ENCODE measurements around the gene PLCL1. TPM values are rescaled to one million over a fixed set of nuclear protein-coding genes. Genes with fewer than 3 reads are reported as not detected.

PLCL1 gene
- polyA plus RNA-seq, 3 donors, result 0.69 to 1.4 (median 0.79) TPM

DNA sequence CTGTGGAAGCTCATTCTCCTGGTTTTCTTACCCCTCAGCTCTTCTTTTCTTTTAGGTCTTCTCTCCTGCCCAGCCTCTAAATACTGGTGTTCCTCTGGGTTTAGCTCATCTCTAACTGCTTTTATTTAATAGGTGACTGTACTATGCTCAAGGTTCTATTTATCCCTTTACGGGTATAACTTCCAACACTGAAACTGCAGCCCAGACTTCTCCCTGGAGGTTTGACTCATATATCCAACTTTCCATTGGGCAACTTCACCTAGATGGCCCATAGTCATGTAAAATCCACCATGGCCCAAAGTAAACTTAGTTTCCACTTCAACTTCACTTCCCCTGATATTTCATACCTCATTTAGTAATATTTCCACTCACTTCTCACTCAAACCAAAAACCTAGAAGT, 273.1 kb downstream of the PLCL1 start:
- no peak overlapping the region for H3K4me3 Mint-ChIP-seq
- H3K27me3 Mint-ChIP-seq (ENCODE audit: low read depth in 3 of 3), result peaks cover 0 to 2% (median 0%) of the 10 kb centered on the region in 3 donors
- H3K9me3 ChIP-seq (replicated peaks in 1 of 2; ENCODE audit: control insufficient read depth in 1 of 2, insufficient read depth in 1 of 2, low read length in 2 of 2), result no peaks in the 10 kb centered on the region
- no peak overlapping the region for H3K4me2 ChIP-seq (replicated peaks; ENCODE audit: extremely low read depth, low read length, poor library complexity, severe bottlenecking)
- TF ChIP-seq CTCF (IDR thresholded peaks at IDR 0.05), result no peak
- no peaks in the 10 kb centered on the region for H3K4me1 Mint-ChIP-seq
- no CpG with 5 or more reads among the region's 1 CpG for WGBS (ENCODE audit: insufficient coverage)
- H3K9ac ChIP-seq (ENCODE audit: insufficient read depth, low read length, poor library complexity, severe bottlenecking), result no peak overlapping the region
- no peaks in the 10 kb centered on the region for H3K36me3 ChIP-seq (replicated peaks in 1 of 2; ENCODE audit: control insufficient read depth in 1 of 2, insufficient read depth in 2 of 2, low read length in 2 of 2)
- H3K27ac ChIP-seq (ENCODE audit: low read depth in 1 of 2, low read length in 2 of 2), result no peak overlapping the region
- H3K27me3 ChIP-seq (ENCODE audit: control insufficient read depth in 2 of 2, insufficient read depth in 2 of 2, low read length in 2 of 2), result no peaks in the 10 kb centered on the region
- no peaks in the 10 kb centered on the region for H3K79me2 ChIP-seq (ENCODE audit: insufficient read depth, low read length)
- no peak overlapping the region for H3K4me3 ChIP-seq (replicated peaks in 1 of 3; ENCODE audit: low read depth in 2 of 3, low read length in 3 of 3)
- H3K4me1 ChIP-seq (ENCODE audit: control insufficient read depth in 1 of 2, insufficient read depth in 2 of 2, low read length in 2 of 2), result no peaks in the 10 kb centered on the region
- DNase-seq, result no peak
- no peak overlapping the region for H3K27ac Mint-ChIP-seq
- H4K20me1 ChIP-seq (ENCODE audit: insufficient read depth, low read length), result no peaks in the 10 kb centered on the region
- peaks cover 0 to 3% (median 0%) of the 10 kb centered on the region in 7 donors for H3K9me3 Mint-ChIP-seq
- no peaks in the 10 kb centered on the region for H3K36me3 Mint-ChIP-seq
- intact Hi-C loops (cut with micrococcal nuclease), result no loop called here
- H2AFZ ChIP-seq (ENCODE audit: insufficient read depth, low read depth, low read length, poor library complexity, severe bottlenecking), result no peak overlapping the region

DNA sequence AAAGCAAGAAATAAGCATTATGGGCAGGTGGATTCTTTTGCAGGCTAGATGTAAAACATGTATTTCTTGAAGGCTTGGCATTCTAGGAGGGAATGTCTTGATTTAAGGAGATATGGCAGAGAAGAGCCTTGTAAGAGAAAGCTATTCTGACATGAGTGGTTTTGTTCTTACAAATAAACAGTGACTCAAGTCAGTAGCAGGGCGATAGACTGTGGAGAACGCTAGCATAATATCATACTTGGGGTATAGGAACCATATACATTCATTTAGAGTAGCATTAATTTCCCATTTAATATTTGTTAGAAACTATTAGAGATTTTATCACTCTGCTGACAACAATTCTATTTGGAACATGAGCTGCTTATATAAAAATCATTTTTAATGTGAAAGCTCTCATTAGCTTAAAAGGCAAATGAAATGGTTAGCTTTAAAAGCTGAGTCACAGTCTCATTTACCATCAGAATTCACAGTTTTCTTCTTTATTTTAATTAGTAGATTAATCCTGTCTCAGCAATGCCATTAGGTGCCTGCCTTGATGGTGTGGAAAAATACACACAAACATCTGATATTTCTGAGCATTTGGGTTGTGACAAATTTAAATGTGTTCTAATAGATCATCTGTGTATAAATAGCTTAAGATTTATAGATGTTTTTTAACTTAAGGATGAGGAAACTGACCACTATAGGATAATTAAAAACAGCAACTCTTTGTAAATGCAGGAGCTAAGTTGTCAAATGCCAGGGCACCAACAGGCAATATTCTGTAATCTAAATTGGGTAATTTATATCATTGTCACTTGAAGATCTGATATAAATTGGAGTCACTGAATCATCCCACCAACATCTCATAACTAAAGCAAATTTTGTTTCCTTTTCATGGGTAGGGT, 276.7 kb downstream of the PLCL1 start:
- H3K27ac ChIP-seq (ENCODE audit: low read depth in 1 of 2, low read length in 2 of 2), result no peak overlapping the region
- DNase-seq, result no peak
- whole genome bisulfite sequencing (ENCODE audit: insufficient coverage), result no CpG with 5 or more reads among the region's 2 CpGs
- no peaks in the 10 kb centered on the region for H3K79me2 ChIP-seq (ENCODE audit: insufficient read depth, low read length)
- no peaks in the 10 kb centered on the region for H3K27me3 ChIP-seq (ENCODE audit: control insufficient read depth in 2 of 2, insufficient read depth in 2 of 2, low read length in 2 of 2)
- H3K9ac ChIP-seq (ENCODE audit: insufficient read depth, low read length, poor library complexity, severe bottlenecking), result no peak overlapping the region
- H4K20me1 ChIP-seq (ENCODE audit: insufficient read depth, low read length), result no peaks in the 10 kb centered on the region
- no peak overlapping the region for H3K4me3 ChIP-seq (replicated peaks in 1 of 3; ENCODE audit: low read depth in 2 of 3, low read length in 3 of 3)
- Mint-ChIP-seq H3K4me1 (no peaks in the 10 kb centered on the region), H3K9me3 (peaks cover 0 to 8% (median 6%) of the 10 kb centered on the region in 7 donors), H3K4me3 (no peak overlapping the region), H3K36me3 (peaks cover 0 to 2% of the 10 kb centered on the region in 2 donors), H3K27ac (no peak overlapping the region), H3K27me3 (ENCODE audit: low read depth in 3 of 3) (no peaks in the 10 kb centered on the region)
- no peaks in the 10 kb centered on the region for H3K4me1 ChIP-seq (ENCODE audit: control insufficient read depth in 1 of 2, insufficient read depth in 2 of 2, low read length in 2 of 2)
- no peaks in the 10 kb centered on the region for H3K36me3 ChIP-seq (replicated peaks in 1 of 2; ENCODE audit: control insufficient read depth in 1 of 2, insufficient read depth in 2 of 2, low read length in 2 of 2)
- no peaks in the 10 kb centered on the region for H3K9me3 ChIP-seq (replicated peaks in 1 of 2; ENCODE audit: control insufficient read depth in 1 of 2, insufficient read depth in 1 of 2, low read length in 2 of 2)
- TF ChIP-seq CTCF (IDR thresholded peaks at IDR 0.05), result no peak
- intact Hi-C loops (cut with micrococcal nuclease), result no loop called here
- no peak overlapping the region for H3K4me2 ChIP-seq (replicated peaks; ENCODE audit: extremely low read depth, low read length, poor library complexity, severe bottlenecking)
- no peak overlapping the region for H2AFZ ChIP-seq (ENCODE audit: insufficient read depth, low read depth, low read length, poor library complexity, severe bottlenecking)

All from CD14-positive monocyte (primary cell).